Pulmonary artery endothelial cell (primary cell): ENCODE data around the gene BMPER. TPM values are rescaled to one million over a fixed set of nuclear protein-coding genes. Genes with fewer than 3 reads are reported as not detected.

Source experiments
- DNase-seq: peaks from one replicate; pipeline ENCODE4 v3.0.0-alpha.2; 2011; ENCODE audit warnings: low read depth, low spot score
- total RNA-seq: library from RNA; depleted of rRNA; stranded (reverse); fragments of >200 nt; gene quantifications from 2 replicates; pipeline ENCODE4 v1.2.3, GENCODE V29; 2014

Gene BMPER
- total RNA-seq, 1 donor from 2014 or later: 0.46 TPM

- no peak for DNase-seq
These were observed 226.0 kb downstream of the BMPER start for GRCh38 chr7:34131371-34131770.

DNA sequence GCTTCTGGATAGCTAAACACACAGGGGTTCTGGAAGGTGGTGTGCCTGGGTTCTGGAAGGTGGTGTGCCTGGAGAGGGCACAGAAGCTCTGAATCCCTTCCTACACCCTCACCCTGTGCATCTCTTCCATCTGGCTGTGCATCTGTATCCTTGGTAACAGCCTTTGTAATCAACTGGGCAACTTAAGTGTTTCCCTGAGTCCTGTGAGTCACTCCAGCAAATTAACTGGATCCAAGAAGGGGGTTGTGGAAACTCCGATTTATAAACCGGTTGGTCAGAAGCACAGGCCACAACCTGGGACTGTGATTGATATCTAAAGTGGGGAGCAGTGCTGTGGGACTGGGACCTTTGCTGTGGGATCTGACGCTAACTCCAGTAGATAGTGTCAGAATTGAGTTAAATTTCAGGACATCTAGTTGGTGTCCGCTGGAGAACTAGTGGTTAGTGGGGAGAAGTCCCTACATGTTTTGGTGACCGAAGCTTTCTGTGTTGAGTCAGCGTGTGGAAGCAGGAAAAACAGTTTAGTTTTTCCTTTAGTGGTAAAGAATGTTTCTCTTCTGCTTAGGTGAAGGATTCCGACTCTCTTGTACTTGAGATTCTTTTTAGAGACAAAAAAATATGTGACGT lies 228.1 kb downstream of the BMPER start:
- DNase-seq: no peak

GRCh38 chr7:34133983-34134782 lies 228.8 kb downstream of the BMPER start:
- peak; percentile 29 for DNase-seq

DNA sequence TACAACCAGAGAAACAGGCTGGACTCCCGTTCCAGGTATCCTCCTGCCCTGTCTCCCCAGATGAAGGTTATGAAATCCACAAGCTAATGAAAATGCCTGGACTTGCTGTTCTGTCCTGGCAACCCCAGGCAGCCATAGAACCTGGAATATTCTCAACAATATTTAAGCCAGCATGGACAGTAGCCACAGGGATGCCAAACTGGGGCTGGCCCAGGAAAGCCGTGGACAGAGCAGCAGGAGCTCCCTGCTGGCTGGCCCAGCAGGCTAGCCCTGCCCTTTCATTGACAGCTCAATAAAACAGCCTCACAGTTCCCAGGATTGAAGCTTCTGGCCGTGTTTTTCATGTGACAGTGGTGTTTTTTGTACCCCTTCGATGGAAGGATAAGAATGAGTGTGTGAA lies 230.6 kb downstream of the BMPER start:
- no peak for DNase-seq

- DNase-seq: no peak
These were observed 231.4 kb downstream of the BMPER start for GRCh38 chr7:34136698-34137097.

DNA sequence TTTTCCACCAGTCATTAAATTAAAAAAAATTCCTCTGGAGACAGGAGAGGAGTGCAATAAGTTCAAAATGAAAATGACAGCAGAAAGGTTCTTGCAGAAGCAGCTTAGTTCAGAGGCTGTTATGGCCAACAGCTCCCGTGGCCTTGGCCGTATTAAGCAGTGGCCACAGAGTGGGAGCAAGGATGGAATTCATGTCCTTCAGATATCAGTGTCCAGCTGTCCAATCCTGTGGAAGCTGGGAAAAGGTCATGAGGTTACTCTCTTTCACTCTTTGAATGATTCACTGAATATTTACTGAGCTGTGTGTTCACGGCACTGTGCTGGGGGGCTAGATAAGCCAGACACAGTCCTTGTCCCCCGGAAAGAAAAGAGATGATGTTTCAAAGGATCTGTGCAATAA lies 231.8 kb downstream of the BMPER start:
- DNase-seq: no peak

DNA sequence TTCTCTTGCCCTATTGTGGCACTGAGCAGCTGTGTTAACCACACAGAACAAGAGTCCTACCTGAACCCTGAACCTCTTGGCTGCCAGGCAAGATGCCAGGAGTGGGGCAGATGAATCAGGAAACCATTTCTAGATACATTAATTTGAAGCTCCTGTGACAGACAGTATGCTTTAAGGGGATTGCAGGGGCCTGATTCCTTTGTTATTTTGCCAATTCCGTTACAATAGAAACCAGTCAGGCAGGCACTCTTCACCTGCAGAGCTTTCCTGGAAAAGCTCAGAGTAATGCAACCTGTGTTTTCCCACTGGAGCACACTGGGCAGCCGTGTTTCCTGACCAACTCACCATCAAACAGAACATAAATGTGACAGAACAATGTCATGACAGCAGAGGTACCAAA lies 233.1 kb downstream of the BMPER start:
- DNase-seq: no peak

DNA sequence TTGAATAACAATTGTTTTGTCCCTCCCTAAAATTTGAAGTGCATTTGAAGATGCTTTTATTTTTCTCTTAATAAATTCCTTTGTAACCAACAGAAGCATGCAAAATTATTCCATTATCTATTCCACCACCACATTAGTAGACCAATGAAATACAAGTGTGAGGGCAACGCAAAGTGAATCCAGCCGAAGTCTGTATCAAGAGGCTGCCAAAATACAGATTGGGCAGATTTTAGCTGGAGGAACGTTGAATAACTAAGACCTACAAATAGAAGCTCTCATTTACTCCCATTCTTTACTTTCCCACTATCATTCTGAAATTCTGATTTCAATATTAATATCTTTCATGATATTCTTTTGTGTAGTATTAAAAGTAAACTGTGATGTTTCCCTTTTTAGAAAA lies 233.7 kb downstream of the BMPER start:
- no peak for DNase-seq

DNA sequence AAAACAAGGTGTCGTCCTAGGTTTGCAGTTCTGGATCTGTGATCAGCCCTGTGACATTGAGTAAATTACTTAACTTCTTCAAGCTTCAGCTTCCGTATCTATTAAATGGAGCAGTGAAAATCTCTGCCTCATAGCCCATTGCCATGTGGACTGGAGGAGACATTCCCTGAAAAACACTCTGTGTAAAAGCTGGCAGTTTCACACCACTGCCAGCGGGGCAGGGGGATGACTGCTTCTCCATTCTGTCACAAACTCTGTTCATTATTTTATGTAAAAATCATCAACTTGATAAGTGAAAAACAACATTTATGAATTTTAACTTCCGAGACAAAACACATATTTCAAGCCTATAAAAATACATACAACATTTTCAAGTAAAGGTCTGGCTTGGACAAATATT lies 234.7 kb downstream of the BMPER start:
- DNase-seq: no peak

DNA sequence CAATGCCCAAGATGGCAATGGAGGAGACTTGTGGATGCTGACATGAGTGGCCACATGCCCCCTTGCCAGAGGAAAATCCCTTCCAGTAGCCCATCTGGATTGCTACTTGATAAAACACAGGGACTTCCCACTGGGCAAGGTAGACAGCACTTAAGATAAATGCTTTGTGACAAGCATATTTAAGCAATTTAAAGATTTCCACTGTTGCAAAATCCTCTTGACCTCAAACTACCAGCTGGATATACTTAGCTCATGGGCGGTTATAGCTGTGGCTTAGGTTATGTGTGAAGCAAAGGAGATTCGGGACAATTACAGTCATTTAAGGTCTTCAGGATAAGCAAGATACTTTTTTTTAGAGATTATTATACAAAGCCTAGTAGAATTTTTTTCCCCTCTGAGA lies 238.1 kb downstream of the BMPER start:
- no peak for DNase-seq

DNA sequence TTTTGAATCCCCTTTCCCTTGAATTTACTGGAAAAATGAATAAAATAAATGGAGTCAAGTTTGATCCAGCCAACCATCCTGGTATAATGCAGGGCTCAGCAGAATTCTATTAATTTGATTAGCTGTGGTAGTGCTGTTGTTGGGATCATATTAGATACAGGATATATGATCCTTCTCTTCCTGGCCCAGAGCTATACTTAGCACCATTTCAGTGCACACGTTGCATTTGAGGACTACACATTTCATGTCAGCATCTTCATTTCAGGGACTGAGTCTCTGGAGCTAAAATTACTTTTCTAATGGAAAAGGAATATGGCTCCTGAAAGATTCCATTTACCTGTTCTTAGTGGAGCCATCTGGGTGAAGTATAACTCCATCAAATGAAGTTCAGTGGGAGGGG lies 240.3 kb downstream of the BMPER start:
- no peak for DNase-seq

DNA sequence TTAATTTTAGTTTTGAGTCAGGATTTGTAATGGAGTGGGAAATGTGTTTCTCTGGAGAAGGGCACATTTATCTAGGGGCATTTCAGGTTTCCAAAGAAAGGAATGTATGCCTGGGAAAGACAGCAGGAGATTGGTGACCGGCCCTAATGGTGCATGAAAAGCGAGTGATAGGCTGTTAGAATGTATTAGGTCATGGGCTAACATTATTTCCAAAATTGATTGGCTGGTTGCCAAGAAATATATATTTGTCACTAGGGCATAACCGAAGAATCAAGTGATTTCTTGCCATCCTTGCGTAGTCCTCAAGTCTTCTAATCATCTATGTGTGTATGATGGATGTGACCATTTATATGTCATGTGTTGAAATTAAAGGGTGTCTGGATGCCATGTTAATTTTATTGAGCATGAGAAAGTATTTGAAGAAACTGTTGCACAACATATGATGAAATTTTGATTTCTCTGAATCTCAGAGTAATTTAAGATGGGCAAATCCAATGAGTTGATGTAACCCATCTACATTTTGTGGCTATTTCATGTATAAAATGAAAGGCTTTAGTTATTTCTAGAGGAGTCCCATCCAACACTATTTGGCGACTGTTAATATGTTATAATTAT lies 248.4 kb downstream of the BMPER start:
- DNase-seq: no peak

- DNase-seq: no peak
These were observed 250.0 kb downstream of the BMPER start for GRCh38 chr7:34155220-34155908.

- no peak for DNase-seq
These were observed 251.0 kb downstream of the BMPER start for GRCh38 chr7:34156336-34156735.

GRCh38 chr7:34157137-34157536 lies 251.8 kb downstream of the BMPER start:
- no peak for DNase-seq

GRCh38 chr7:34158368-34159153 lies 253.2 kb downstream of the BMPER start:
- no peak for DNase-seq

DNA sequence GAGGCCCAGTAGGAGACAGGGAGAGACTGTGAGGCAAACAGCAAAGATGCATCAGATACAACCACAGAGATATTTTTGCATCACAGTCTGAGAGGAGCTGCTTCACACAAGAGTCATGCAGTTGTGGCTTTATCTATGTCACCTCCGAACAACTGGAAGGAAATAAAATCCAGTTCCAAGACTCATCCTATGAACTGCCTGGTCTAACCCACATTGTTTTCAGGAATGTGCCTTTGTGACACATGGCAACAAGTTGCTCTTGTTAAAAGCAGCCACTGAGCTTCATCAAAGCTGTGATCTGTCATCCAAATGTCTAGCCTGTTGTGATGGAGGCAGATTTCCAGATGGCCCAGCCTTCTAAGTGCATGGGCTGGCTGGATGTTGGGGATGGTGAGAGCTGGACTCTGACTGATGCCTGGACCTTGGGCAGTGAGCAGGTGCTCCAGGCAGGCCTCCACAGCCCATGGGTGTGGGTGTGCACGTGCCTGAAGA lies 255.0 kb downstream of the BMPER start:
- no peak for DNase-seq

GRCh38 chr7:34162027-34162565 lies 256.8 kb downstream of the BMPER start:
- no peak for DNase-seq

GRCh38 chr7:34162677-34163076 lies 257.3 kb downstream of the BMPER start:
- DNase-seq: no peak

- DNase-seq: no peak
These were observed 258.6 kb downstream of the BMPER start for GRCh38 chr7:34163956-34164355.

GRCh38 chr7:34165466-34165865 lies 260.1 kb downstream of the BMPER start:
- no peak for DNase-seq
